ENCODE measurements around the gene OCRL. TPM values are rescaled to one million over a fixed set of nuclear protein-coding genes. Genes with fewer than 3 reads are reported as not detected.

The OCRL gene
- total and polyA plus RNA-seq, 2 experiments from 2014 or later = 3.9 to 16.5 TPM

DNA sequence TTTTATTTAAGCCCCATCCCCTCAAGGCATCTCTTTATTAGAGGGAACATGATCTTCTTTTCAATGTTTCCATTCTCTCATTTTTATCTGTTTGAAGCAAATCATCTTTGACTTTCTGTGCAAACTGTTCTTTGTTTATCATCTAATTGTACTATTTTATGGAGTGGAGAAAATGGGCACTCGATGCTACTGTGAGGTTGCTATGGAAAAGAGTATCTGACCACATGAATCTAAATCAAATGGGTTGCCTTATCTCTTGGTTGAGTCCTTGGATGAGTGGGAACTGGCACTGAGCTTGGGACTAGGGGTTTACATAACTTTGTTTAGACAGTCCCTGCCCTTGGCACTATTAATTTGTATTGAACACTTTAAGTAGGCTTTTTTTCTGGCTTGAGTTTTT is 9.1 kb downstream of the OCRL start:
- Mint-ChIP-seq H3K27me3 (ENCODE audit: insufficient read depth, low read depth, poor library complexity) (peaks cover 2% of the 10 kb centered on the region), H3K27ac (no peak overlapping the region), H3K4me3 (no peak overlapping the region), H3K36me3 (ENCODE audit: low read depth) (peaks cover 14% of the 10 kb centered on the region), H3K4me1 (no peaks in the 10 kb centered on the region), H3K9me3 (no peaks in the 10 kb centered on the region)
- no peaks in the 10 kb centered on the region for H4K20me1 ChIP-seq (replicated peaks; ENCODE audit: insufficient read depth)
- TF ChIP-seq EZH2phosphoT487 (IDR thresholded peaks at IDR 0.05; ENCODE audit: unreplicated experiment) = no peak
- no peak for TF ChIP-seq ETS1 (IDR thresholded peaks at IDR 0.05)
- no peak for TF ChIP-seq CTCF (conservative IDR thresholded peaks at IDR 0.05; ENCODE audit: low read depth in 2 of 2)
- TF ChIP-seq ZNF114 (CRISPR knock-in tag; IDR thresholded peaks at IDR 0.05) = no peak
- TF ChIP-seq, protein P1, sequence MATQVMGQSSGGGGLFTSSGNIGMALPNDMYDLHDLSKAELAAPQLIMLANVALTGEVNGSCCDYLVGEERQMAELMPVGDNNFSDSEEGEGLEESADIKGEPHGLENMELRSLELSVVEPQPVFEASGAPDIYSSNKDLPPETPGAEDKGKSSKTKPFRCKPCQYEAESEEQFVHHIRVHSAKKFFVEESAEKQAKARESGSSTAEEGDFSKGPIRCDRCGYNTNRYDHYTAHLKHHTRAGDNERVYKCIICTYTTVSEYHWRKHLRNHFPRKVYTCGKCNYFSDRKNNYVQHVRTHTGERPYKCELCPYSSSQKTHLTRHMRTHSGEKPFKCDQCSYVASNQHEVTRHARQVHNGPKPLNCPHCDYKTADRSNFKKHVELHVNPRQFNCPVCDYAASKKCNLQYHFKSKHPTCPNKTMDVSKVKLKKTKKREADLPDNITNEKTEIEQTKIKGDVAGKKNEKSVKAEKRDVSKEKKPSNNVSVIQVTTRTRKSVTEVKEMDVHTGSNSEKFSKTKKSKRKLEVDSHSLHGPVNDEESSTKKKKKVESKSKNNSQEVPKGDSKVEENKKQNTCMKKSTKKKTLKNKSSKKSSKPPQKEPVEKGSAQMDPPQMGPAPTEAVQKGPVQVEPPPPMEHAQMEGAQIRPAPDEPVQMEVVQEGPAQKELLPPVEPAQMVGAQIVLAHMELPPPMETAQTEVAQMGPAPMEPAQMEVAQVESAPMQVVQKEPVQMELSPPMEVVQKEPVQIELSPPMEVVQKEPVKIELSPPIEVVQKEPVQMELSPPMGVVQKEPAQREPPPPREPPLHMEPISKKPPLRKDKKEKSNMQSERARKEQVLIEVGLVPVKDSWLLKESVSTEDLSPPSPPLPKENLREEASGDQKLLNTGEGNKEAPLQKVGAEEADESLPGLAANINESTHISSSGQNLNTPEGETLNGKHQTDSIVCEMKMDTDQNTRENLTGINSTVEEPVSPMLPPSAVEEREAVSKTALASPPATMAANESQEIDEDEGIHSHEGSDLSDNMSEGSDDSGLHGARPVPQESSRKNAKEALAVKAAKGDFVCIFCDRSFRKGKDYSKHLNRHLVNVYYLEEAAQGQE (IDR thresholded peaks at IDR 0.05; ENCODE audit: unreplicated experiment) = no peak
- TF ChIP-seq POLR2AphosphoS5 (IDR thresholded peaks at IDR 0.05; ENCODE audit: low read depth) = no peak
- TF ChIP-seq EZH2 (IDR thresholded peaks at IDR 0.05; ENCODE audit: low read depth, unreplicated experiment) = no peak
- TF ChIP-seq, protein P2, sequence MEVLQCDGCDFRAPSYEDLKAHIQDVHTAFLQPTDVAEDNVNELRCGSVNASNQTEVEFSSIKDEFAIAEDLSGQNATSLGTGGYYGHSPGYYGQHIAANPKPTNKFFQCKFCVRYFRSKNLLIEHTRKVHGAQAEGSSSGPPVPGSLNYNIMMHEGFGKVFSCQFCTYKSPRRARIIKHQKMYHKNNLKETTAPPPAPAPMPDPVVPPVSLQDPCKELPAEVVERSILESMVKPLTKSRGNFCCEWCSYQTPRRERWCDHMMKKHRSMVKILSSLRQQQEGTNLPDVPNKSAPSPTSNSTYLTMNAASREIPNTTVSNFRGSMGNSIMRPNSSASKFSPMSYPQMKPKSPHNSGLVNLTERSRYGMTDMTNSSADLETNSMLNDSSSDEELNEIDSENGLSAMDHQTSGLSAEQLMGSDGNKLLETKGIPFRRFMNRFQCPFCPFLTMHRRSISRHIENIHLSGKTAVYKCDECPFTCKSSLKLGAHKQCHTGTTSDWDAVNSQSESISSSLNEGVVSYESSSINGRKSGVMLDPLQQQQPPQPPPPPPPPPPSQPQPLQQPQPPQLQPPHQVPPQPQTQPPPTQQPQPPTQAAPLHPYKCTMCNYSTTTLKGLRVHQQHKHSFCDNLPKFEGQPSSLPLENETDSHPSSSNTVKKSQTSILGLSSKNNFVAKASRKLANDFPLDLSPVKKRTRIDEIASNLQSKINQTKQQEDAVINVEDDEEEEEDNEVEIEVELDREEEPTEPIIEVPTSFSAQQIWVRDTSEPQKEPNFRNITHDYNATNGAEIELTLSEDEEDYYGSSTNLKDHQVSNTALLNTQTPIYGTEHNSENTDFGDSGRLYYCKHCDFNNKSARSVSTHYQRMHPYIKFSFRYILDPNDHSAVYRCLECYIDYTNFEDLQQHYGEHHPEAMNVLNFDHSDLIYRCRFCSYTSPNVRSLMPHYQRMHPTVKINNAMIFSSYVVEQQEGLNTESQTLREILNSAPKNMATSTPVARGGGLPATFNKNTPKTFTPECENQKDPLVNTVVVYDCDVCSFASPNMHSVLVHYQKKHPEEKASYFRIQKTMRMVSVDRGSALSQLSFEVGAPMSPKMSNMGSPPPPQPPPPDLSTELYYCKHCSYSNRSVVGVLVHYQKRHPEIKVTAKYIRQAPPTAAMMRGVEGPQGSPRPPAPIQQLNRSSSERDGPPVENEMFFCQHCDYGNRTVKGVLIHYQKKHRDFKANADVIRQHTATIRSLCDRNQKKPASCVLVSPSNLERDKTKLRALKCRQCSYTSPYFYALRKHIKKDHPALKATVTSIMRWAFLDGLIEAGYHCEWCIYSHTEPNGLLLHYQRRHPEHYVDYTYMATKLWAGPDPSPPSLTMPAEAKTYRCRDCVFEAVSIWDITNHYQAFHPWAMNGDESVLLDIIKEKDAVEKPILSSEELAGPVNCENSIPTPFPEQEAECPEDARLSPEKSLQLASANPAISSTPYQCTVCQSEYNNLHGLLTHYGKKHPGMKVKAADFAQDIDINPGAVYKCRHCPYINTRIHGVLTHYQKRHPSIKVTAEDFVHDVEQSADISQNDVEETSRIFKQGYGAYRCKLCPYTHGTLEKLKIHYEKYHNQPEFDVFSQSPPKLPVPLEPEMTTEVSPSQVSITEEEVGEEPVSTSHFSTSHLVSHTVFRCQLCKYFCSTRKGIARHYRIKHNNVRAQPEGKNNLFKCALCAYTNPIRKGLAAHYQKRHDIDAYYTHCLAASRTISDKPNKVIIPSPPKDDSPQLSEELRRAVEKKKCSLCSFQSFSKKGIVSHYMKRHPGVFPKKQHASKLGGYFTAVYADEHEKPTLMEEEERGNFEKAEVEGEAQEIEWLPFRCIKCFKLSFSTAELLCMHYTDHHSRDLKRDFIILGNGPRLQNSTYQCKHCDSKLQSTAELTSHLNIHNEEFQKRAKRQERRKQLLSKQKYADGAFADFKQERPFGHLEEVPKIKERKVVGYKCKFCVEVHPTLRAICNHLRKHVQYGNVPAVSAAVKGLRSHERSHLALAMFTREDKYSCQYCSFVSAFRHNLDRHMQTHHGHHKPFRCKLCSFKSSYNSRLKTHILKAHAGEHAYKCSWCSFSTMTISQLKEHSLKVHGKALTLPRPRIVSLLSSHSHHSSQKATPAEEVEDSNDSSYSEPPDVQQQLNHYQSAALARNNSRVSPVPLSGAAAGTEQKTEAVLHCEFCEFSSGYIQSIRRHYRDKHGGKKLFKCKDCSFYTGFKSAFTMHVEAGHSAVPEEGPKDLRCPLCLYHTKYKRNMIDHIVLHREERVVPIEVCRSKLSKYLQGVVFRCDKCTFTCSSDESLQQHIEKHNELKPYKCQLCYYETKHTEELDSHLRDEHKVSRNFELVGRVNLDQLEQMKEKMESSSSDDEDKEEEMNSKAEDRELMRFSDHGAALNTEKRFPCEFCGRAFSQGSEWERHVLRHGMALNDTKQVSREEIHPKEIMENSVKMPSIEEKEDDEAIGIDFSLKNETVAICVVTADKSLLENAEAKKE (CRISPR knock-in tag; IDR thresholded peaks at IDR 0.05) = no peak
- TF ChIP-seq NANOG (IDR thresholded peaks at IDR 0.05; ENCODE audit: borderline replicate concordance) = no peak
- no peak for TF ChIP-seq STAT1 (IDR thresholded peaks at IDR 0.05; ENCODE audit: unreplicated experiment)
- no peak for TF ChIP-seq JUNB (IDR thresholded peaks at IDR 0.05; ENCODE audit: unreplicated experiment)
- no peak for TF ChIP-seq ZNF331 (CRISPR knock-in tag; IDR thresholded peaks at IDR 0.05; ENCODE audit: low read depth)
- TF ChIP-seq CREB1 (CRISPR knock-in tag; IDR thresholded peaks at IDR 0.05; ENCODE audit: low read depth) = no peak
- ATAC-seq = no peak
- no peaks in the 10 kb centered on the region for H3K27me3 ChIP-seq (ENCODE audit: insufficient read depth)
- no peaks in the 10 kb centered on the region for H3K9me2 ChIP-seq (ENCODE audit: insufficient read depth)
- no peak overlapping the region for H3K27ac ChIP-seq (ENCODE audit: low read depth)
- no peak for DNase-seq (ENCODE audit: low spot score)
- peaks cover 4% of the 10 kb centered on the region; the same call in 1 of the 2 replicates for H3K36me3 ChIP-seq (ENCODE audit: insufficient read depth)
- H3K4me3 ChIP-seq = no peak overlapping the region
- no peak overlapping the region for H3K4me2 ChIP-seq
- no peaks in the 10 kb centered on the region for H3K4me1 ChIP-seq (ENCODE audit: insufficient read depth)
- no peak overlapping the region for H2AFZ ChIP-seq
- H3F3A ChIP-seq (replicated peaks; ENCODE audit: low read depth) = no peaks in the 10 kb centered on the region
- no peaks in the 10 kb centered on the region for H3K79me2 ChIP-seq (replicated peaks; ENCODE audit: insufficient read depth)
